Left cardiac atrium (tissue), 4 donors: Measurements from ENCODE around the gene CRTC1. TPM values are rescaled to one million over a fixed set of nuclear protein-coding genes. Genes with fewer than 3 reads are reported as not detected.
"Not testable (repeated sequence)": the region's sequence is repeated elsewhere in the genome, so short reads cannot be mapped to it uniquely, and the experiment has no call there.

Experiments
- ATAC-seq, 2 donors: fragments of 200-7000 bp; cut with Tn5 transposase; one replicate each; pipeline ENCODE4 v1.9.1; 2020; ENCODE audit warnings: mild to moderate bottlenecking in 2 of 2, moderate library complexity in 2 of 2
- DNase-seq: peaks from one replicate; pipeline ENCODE4 v3.0.0-alpha.2; 2020
- intact Hi-C, 2 donors: fragments of 100-400 bp; cut with DNase I; formaldehyde crosslinking; loops; one replicate each; pipeline versions ENCODE4 v1.14.1 to v1.15.1; 2022 to 2023
- total RNA-seq, 2 donors: library from RNA; stranded (reverse); fragmentation: NEBNext Ultra II Directional; extraction: Animal tissue kit (Norgen Biotek cat#: 25700); gene quantifications; one replicate each; pipeline ENCODE4 v1.2.1, GENCODE V29; 2021
- donor health status: DM: no; HTN: yes; CAD: no.
- donor health status: DM: no; HTN: yes; CAD: no; lungs with severe emphysema.
- donor health status: DM: yes; HTN: yes; CAD: no.
- donor health status: Dilated cardiomyopathy.

The CRTC1 gene
- total RNA-seq, 2 donors from 2014 or later = 10.5 to 11.1 TPM

GRCh38 chr19:18713550-18714117 lies 30.2 kb downstream of the CRTC1 start:
- intact Hi-C loops = no loop called here
- peak; percentile 4 to 14 for ATAC-seq

DNA sequence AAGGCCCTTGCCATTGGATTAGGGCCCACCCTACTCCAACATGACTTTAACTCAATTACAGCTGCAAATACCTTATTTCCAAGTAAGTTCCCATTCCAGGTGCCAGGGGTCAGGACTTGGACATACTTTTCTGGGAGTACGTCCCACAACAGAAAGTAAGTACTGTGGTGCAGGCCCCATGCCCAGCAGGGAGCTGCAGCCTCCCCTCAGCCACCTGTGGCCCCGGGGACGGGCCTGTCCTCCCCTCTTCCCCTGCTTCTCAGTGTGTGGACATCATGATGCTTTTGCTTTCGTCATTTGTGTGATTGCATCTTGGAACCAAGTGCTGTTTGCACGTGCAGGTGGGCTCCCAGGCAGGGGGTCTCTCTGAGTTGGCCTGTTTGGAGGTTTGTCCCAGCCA lies 31.9 kb downstream of the CRTC1 start:
- no peak for DNase-seq
- intact Hi-C loops = no loop called here
- ATAC-seq = no peak

More at GRCh38 chr19:18713550-18714117, 30.2 kb downstream of the CRTC1 start:
- no peak for DNase-seq

DNA sequence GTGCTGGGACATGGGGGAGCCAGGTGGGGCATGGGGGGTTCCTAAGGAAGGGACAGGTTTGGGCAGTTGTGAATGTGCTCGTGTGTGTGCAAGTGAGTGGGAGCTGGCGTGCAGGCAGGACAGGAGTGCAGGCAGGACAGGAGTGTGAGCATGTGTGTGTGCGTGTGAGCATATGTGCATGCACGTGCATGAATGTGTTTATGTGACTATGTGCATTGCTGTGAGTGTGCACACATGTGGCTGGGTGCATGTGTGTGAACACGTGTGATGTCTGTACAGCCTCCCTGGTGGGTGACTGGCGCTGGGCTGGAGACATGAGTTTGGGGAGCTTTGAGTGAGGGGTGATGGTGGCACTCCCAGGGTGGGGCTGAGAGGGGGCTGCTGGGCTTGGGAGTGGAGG lies 33.4 kb downstream of the CRTC1 start:
- ATAC-seq (no peak), DNase-seq (no peak)
- intact Hi-C loops = no loop called here

DNA sequence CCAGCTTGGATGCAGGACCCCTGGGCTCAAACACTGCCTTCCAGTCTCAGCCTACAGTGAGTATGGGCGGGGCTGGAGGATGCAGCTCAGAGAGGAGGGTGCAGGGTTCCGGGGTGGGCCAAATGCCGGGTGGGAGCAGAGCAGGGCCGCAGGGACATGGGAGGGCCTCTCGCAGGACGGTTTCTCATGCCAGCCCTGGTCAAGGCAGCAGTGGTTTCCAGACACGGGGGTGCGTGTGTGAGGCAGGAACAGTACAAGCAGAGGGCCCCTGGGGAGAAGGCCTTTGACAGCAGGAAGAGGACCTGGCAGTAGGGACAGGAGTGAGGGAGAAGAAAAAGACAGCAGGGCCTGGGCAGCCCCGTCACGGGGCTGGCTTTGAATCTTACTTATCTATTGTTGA lies 34.1 kb downstream of the CRTC1 start:
- no peak for ATAC-seq
- intact Hi-C loops = no loop called here
- DNase-seq = no peak

GRCh38 chr19:18718015-18718526 lies 34.6 kb downstream of the CRTC1 start:
- DNase-seq (no peak), ATAC-seq (no peak)
- intact Hi-C loops = no loop called here

GRCh38 chr19:18718846-18719458 lies 35.5 kb downstream of the CRTC1 start:
- ATAC-seq = no peak
- intact Hi-C loops = no loop called here
- no peak for DNase-seq

DNA sequence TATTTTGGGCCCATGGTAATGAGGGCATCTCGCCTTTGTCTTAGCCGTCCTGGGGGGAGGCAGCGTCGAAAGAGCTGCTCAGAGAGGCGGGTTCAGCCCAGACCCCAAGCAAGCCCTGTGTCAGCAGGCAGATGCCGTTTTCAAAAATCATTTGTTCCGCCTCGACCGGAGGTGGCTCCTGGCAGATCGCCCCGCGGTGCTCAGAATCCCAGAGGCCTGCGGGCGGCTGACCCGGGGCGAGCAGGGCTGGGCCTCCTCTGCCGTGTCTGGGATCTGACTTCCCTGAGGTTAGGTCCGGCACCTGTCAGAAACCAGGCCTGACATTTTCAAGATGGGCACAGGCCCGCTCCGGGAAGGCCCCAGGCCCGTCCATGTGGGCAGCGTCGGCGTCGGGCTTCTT lies 36.1 kb downstream of the CRTC1 start:
- DNase-seq = no peak
- intact Hi-C loops = no loop called here
- ATAC-seq = peak; percentile 28 to 29

DNA sequence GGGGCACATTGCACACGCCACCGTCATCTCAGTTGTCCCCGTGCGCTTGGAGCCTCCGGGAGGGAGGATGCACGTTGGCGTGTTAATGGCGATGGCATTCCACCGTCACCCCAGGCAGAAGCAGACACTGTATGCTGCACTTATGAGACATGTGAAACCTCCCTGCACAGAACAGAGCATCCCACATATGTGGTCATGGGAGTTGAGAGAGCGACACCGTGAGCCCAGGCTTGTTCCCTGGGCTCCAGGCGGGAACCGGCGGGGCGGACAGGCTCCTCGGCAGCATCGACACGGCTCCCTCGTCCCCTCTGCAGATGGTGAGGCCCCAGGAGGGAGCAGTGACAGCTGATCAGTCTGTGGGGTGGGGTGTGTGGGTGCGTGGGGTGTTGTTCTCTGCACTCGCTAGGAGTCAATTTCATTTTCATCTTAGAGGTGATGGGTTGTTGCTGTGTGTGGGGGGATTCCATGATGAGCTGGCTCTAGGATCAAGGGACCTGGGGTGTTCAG lies 40.4 kb downstream of the CRTC1 start:
- DNase-seq (no peak), ATAC-seq (no peak)
- intact Hi-C loops = no loop called here

DNA sequence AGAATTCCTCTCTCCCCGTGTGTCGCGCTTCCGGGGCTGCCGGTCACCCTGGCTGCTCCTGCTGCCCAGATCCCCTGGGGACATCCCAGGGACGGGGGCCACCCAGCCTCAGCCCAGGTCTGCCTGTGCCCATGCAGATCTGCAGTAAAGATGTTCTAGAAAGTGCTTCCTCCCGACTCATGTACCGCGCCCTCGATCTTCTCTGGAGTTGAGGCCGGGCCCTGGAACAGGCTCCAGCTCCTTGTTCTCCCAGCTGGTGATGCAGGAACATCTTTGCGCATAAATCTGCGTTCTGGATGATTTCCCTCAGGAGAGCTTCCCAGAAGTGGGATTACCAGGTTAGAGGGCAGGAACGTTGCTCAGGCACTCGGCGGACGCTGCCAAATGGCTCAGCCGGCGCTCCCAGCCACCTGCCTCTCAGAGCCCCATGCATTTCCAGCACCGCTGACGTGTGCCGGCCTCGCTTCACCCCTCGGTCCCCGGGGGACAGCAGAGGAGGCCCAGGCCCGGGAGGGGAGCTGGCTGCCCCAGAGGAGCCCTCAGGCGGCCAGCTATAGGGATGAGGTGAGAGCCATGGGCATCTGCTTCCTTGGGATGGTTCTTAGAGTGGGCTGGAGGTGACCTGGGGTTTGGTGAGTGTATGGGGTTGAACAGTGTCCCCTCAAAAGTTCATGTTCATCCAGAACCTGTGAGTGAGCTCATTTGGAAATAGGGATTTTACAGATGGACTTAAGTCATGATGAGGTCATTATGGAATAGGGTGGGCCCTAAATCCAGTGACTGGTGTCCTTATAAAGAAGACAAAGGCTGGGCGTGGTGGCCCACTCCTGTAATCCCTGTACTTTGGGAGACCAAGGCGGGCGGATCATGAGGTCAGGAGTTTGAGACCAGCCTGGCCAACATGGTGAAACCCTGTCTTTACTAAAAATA lies 42.6 kb downstream of the CRTC1 start:
- no peak for ATAC-seq
- intact Hi-C loops = no loop called here

DNA sequence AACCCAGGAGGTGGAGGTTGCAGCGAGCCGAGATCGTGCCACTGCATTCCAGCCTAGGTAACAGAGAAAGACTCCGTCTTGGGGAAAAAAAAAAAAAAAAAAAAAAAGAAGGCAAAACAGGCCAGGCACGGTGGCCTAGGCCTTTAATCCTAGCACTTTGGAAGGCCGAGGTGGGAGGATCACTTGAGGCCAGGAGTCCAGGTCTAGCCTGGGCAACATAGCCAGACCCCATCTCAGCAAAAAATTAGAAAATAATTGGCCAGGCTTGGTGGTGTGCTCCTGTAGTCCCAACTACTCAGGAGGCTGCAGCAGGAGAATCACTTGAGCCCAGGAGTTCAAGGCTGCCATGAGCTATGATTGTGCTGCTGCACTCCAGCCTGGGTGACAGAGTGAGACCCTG lies 43.4 kb downstream of the CRTC1 start:
- DNase-seq = no peak
- intact Hi-C loops = no loop called here
- ATAC-seq = no peak

More for the DNA sequence above, 42.6 kb downstream of the CRTC1 start:
- DNase-seq = no peak

GRCh38 chr19:18727602-18728001 lies 44.1 kb downstream of the CRTC1 start:
- not testable (repeated sequence) for ATAC-seq, DNase-seq

DNA sequence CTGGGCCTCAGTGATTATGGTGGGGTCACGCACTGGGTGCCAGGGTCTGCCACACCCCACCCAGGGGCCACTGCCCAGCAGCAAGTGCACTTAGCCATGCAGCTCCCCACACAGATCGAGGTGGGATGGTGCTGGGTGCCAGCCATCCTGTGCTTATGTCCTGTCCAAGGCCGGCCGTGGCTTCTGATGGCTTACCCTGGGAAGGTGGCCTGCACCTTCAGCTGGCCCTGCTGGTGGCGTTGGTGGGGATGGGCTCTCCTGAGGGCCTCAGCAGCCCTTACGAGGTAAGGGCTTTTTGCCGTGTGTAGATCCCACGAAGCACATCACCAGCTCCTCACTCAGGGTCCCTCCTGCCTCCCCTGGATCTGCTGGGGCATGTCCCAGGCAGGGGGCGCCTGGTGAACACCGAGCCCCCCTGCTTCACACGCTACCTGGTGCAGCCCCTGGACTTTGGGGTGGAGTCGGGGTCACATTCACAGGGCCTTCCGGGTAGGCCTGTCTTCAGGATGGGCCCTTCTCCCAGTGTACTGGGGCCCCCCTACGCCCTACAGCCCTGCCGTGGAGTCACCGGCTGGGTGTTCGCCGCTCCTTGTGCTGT lies 46.6 kb downstream of the CRTC1 start:
- ATAC-seq (no peak), DNase-seq (no peak)
- intact Hi-C loops = no loop called here

More at GRCh38 chr19:18727602-18728001, 44.1 kb downstream of the CRTC1 start:
- intact Hi-C loops = not testable (repeated sequence)

DNA sequence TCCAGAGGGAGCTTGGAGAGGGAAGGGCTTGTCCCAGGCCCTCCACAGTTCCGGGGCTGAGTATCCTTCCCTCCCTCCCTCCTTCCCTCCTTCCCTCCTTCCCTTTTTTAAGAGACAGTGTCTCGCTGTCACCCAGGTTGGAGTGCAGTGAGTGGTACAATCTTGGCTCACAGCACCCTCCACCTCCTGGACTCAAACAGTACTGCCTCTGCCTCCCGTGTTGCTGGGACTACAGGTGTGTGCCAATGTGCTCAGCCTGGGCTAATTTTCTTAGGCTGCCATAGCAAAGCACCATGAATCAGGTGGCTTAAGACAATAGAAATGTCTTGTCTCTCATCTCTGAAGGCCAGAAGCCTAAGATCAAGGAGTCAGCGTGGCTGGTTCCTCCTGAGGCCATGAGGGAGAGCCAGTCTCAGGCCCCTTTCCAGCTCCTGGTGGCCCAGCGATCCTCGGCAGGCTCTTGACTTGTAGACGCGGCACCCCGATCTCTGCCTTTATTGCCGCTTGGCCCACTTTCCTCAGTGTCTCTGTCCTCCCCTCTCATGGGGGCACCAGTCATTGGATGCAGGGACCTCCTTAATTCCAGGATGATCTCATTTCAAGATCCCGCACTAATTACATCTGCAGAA lies 47.5 kb downstream of the CRTC1 start:
- ATAC-seq (no peak), DNase-seq (no peak)
- intact Hi-C loops = no loop called here

- DNase-seq = no peak
- no peak for ATAC-seq
These were observed 48.1 kb downstream of the CRTC1 start for GRCh38 chr19:18731562-18732008.

GRCh38 chr19:18733196-18733647 lies 49.7 kb downstream of the CRTC1 start:
- DNase-seq (no peak), ATAC-seq (peak; percentile 6 to 64)
- intact Hi-C loops = no loop called here

More at GRCh38 chr19:18731562-18732008, 48.1 kb downstream of the CRTC1 start:
- intact Hi-C loops = no loop called here

GRCh38 chr19:18733762-18734332 lies 50.4 kb downstream of the CRTC1 start:
- intact Hi-C loops, ATAC-seq, DNase-seq: not testable (repeated sequence)

GRCh38 chr19:18735324-18735723 lies 51.8 kb downstream of the CRTC1 start:
- intact Hi-C loops = no loop called here
- ATAC-seq (no peak), DNase-seq (no peak)

DNA sequence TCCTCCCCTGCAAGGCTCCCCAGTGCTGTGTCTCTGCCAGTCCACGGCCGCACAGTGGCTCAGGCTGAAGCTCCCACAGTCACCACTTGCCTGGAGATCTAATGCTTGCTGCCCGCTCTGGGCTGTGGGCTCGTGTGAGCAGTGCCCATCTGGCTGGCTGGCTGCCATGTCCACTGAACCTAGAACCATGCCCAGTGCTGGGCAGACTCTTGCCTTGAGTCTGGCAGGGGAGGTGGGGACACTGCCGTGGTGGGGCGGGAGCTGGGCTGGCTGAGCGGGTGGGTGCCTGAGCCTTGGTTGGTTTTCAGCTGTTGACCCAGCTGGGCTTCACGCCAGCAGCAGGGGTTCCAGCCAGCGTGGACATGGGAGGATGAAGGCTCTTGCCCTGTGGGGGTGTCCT lies 52.3 kb downstream of the CRTC1 start:
- no peak for ATAC-seq
- no peak for DNase-seq
- intact Hi-C loops = no loop called here
